Neural cell (in vitro differentiated cells): ENCODE results near the gene BMP7.

Source experiments
- EZH2 ChIP-seq: fragments of 200-600, 300-800 bp; shearing (Covaris generic), sonication (generic); IDR thresholded peaks from 2 replicates; pipeline ENCODE4 v1.6.1; 2014; ENCODE audit warnings: antibody characterized with exemption, low read length, borderline replicate concordance, mild to moderate bottlenecking; ENCODE audit not compliant: insufficient read depth, poor library complexity, severe bottlenecking
- MXI1 ChIP-seq: fragments of 450-650 bp; conservative IDR thresholded peaks from 2 replicates; pipeline ENCODE4 v1.6.1; 2014; ENCODE audit warnings: antibody characterized with exemption, mild to moderate bottlenecking; ENCODE audit not compliant: poor library complexity, severe bottlenecking
- POLR2AphosphoS5 ChIP-seq: IDR thresholded peaks from 2 replicates; pipeline ENCODE4 v1.6.1; 2012
- TAF1 ChIP-seq: IDR thresholded peaks from 2 replicates; pipeline ENCODE4 v1.6.1; 2012; ENCODE audit warnings: low read depth
- TF ChIP-seq, protein P1 (sequence below): fragments of 450-650 bp; IDR thresholded peaks from 2 replicates; pipeline ENCODE4 v1.5.1; 2014; ENCODE audit warnings: antibody characterized with exemption, mild to moderate bottlenecking, moderate library complexity; ENCODE audit not compliant: poor library complexity, severe bottlenecking

DNA sequence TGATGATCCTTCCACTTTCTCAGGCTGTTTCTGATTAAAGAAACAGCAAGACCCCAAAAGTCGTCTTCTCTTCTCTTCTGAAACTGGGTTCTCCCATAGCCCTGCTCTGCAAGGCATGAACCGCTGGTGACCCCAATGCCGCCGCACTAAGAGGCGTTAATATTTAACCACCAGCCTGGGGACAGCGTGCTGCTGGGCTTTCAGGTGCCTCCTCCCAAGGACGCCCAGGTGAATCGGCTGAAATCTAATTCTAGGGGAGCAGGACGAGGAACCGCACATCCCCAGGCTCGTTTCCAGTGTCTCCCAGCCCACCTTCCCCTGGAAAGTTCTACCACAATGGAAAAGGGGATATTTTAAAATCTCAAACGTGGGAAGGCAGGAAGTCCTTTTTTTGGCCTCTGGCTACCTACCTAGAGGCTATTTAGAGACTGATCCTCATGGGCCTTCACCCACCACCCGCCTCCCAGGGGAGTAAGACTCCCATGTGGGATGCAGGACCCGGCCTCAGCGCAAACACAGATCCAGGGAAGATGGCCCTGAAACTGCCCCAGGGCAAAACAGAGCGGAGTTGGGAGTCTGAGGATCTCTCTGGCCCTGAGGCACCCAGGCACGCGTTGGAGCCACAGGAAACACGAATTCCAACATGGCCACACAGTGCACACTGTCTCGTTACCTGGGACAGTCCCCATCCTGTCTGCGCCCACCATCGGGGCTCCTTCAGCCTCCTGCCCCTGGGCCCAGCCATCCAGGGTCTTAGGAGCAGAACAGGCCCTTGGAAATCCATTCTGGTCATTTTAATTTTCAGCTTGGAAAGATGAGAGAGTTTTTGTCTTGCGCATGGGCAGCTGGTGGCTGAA, 56.2 kb downstream of the BMP7 start:
- TF ChIP-seq POLR2AphosphoS5 (no peak), TAF1 (no peak), MXI1 (no peak), EZH2 (no peak)
- TF ChIP-seq, protein P1, sequence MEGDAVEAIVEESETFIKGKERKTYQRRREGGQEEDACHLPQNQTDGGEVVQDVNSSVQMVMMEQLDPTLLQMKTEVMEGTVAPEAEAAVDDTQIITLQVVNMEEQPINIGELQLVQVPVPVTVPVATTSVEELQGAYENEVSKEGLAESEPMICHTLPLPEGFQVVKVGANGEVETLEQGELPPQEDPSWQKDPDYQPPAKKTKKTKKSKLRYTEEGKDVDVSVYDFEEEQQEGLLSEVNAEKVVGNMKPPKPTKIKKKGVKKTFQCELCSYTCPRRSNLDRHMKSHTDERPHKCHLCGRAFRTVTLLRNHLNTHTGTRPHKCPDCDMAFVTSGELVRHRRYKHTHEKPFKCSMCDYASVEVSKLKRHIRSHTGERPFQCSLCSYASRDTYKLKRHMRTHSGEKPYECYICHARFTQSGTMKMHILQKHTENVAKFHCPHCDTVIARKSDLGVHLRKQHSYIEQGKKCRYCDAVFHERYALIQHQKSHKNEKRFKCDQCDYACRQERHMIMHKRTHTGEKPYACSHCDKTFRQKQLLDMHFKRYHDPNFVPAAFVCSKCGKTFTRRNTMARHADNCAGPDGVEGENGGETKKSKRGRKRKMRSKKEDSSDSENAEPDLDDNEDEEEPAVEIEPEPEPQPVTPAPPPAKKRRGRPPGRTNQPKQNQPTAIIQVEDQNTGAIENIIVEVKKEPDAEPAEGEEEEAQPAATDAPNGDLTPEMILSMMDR = no peak
